ENCODE measurements around the gene PLA2G2E. TPM values are rescaled to one million over a fixed set of nuclear protein-coding genes. Genes with fewer than 3 reads are reported as not detected.

PLA2G2E gene, protein sequence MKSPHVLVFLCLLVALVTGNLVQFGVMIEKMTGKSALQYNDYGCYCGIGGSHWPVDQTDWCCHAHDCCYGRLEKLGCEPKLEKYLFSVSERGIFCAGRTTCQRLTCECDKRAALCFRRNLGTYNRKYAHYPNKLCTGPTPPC
- not detected in 5 replicates for total RNA-seq (2022; extraction: Qiagen RNA extraction; ENCODE audit: low read depth)

DNA sequence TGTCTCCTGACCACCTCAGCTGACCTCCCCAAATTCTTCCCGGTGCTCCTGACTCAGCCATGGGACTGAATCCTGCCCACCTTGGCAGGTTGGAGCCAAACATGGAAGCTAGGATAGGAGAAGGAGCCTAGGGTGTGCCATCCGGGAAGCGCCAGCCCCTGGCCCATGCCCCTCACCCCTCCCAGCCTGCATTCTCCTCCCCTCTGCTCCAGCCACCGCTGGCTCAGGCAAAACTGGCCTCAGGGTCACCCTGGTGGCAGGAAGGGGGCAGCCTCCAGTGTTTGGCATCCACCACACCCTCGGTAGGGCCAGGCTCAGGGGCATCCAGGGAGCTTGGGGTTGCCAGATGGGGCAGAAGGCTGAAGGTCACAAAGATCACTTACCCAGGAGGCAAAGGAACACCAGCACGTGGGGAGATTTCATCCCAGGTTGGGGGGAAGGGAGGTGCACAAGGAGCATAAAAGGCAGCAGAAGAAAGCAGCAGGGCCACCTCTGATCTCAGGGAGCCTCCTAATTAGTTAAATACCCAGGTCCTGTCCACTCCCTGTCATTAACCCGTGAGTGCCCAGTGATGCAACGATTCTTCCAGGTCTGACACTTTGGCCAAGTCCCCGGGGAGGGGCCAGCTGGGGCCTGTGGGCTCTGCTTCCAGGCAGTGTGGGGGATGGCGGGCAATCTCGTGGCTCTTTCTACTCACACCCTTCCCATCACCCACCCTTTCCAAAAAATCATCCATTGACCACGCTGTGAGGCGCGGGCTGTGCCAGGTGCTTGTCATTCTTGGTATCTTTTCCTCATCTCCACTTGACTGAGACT lies at the start of gene PLA2G2E:
TSS of gene PLA2G2E (minus strand) at position 481 of the 816 bp plus-strand sequence. CDS start at position 423, 58 bp downstream.

DNA sequence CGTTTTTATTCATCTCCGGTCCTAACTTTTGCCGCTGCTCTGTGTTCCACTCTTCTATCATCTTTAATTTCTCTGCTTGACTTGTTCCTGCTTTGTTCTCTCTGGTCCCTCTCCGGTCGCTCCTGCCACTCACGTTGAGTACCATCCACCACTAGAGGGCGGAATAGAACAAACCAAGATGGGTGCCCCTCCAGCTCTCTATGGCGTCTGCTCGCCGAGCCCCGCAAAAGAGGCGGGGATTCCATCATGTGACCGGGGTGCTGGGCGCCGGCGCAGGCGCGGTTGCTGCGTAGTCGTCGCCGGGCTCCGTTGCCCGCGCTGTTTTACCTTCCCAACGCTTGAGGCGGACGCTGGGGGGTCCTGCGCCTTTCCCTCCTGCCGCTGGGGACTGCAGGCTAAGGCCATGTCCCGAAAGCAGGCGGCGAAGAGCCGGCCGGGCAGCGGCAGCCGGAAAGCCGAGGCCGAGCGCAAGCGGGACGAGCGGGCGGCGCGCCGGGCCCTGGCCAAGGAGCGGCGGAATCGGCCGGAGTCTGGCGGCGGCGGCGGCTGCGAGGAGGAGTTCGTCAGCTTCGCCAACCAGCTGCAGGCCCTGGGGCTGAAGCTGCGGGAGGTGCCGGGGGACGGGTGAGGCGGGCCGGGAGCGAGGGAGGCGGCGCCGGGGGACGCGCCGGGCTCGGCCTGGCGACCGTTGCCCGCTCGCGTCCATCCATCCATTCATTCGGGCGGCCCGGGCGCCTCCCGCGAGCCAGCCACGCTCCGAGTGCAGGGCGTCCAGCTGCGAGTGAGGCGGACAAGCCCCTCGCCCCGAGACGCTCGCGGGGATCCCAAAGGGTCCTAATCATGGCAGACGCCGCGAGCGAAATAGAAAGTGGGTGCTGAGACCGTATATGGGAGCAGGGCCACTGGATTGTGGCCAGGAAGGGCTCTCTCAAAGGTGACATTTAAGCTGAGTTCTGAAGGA lies 41.0 kb downstream of the PLA2G2E start, which contains the start of gene OTUD3:
TSS of gene OTUD3 (plus strand) at position 285 of the 961 bp plus-strand sequence. CDS start at position 404, 119 bp downstream.

Other genes with a start within 250 kb of the PLA2G2E start
- gene TMCO4, start 123.7 kb downstream of the PLA2G2E start, total RNA-seq (2022; extraction: Qiagen RNA extraction; ENCODE audit: low read depth), result 5.0 to 8.0 TPM (median 6.5 TPM) in 5 replicates
- gene RNF186, start 108.3 kb downstream of the PLA2G2E start, total RNA-seq (2022; extraction: Qiagen RNA extraction; ENCODE audit: low read depth), result not detected in 5 replicates
- gene OTUD3, start 41.2 kb downstream of the PLA2G2E start, total RNA-seq (2022; extraction: Qiagen RNA extraction; ENCODE audit: low read depth), result 2.6 to 4.0 TPM (median 2.7 TPM) in 5 replicates
- not detected in 5 replicates for gene PLA2G2A, start 56.0 kb upstream of the PLA2G2E start, total RNA-seq (2022; extraction: Qiagen RNA extraction; ENCODE audit: low read depth)
- not detected in 5 replicates for gene PLA2G5, start 146.6 kb upstream of the PLA2G2E start, total RNA-seq (2022; extraction: Qiagen RNA extraction; ENCODE audit: low read depth)
- not detected in 5 replicates for gene PLA2G2D, start 195.9 kb upstream of the PLA2G2E start, total RNA-seq (2022; extraction: Qiagen RNA extraction; ENCODE audit: low read depth)
- not detected in 5 replicates for gene PLA2G2F, start 215.7 kb upstream of the PLA2G2E start, total RNA-seq (2022; extraction: Qiagen RNA extraction; ENCODE audit: low read depth)

All from A549 treated with RU486 at 1 μM for 4 hours (cell line).